ENCODE results near the gene LCE3D.

GRCh38 chr1:152543820-152544219, 36.5 kb downstream of the LCE3D start:
- TF ChIP-seq ZNF19 (tag by site-specific recombination; IDR thresholded peaks at IDR 0.05; ENCODE audit: low read depth) = no peak
- TF ChIP-seq ZNF76 (tag by site-specific recombination; IDR thresholded peaks at IDR 0.05; ENCODE audit: borderline replicate concordance, low read depth) = no peak
- no peak for TF ChIP-seq ZBTB20 (tag by site-specific recombination; IDR thresholded peaks at IDR 0.05)
- TF ChIP-seq ZNF776 (tag by site-specific recombination; IDR thresholded peaks at IDR 0.05; ENCODE audit: borderline replicate concordance) = no peak
- no peak for TF ChIP-seq ZNF600 (tag by site-specific recombination; IDR thresholded peaks at IDR 0.05)

All from HEK293 (cell line).